Naive thymus-derived CD8-positive, alpha-beta T cell (primary cell): ENCODE measurements around the gene KCNK1. TPM values are rescaled to one million over a fixed set of nuclear protein-coding genes. Genes with fewer than 3 reads are reported as not detected.
A peak's percentile ranks its signal among the peaks of the same experiment; 100 is the strongest.

Experiments used
- ATAC-seq, 2 donors: fragments of 150-1000 bp; cut with Tn5 transposase in 1 of 2; sonication (Bioruptor Pico), chemical (Tn5 transposase) in 1 of 2; 1 replicate in 1 of 2; 2 replicates in 1 of 2; pipeline ENCODE4 v1.10.0; 2021; ENCODE audit warnings: mild to moderate bottlenecking in 2 of 2, moderate library complexity in 2 of 2
- POLR2A ChIA-PET: fragments of 350-600 bp; sonication (Branson Sonifier 250); formaldehyde crosslinking; loops from one replicate; lab custom pipeline; 2021; ENCODE audit warnings: antibody characterized with exemption; lab: Charles Lee
- DNase-seq, 10 donors: peaks; one replicate each; pipeline versions ENCODE4 v3.0.0 to v3.0.0-alpha.2; 2020 to 2022
- H3K27ac Mint-ChIP-seq, 10 donors: one replicate each; pipeline ENCODE4 v1.8.0; 2020 to 2022; ENCODE audit warnings: mild to moderate bottlenecking in 10 of 10, mixed read lengths in 10 of 10, moderate library complexity in 4 of 10, inconsistent platforms in 1 of 10
- H3K27me3 Mint-ChIP-seq, 5 donors: one replicate each; pipeline ENCODE4 v1.8.0; 2021 to 2022; ENCODE audit warnings: mixed read lengths in 5 of 5
- H3K36me3 Mint-ChIP-seq, 3 donors: one replicate each; pipeline ENCODE4 v1.8.0; 2020 to 2022; ENCODE audit warnings: mixed read lengths in 3 of 3, mild to moderate bottlenecking in 2 of 3, inconsistent platforms in 1 of 3
- H3K4me1 Mint-ChIP-seq, 4 donors: one replicate each; pipeline ENCODE4 v1.8.0; 2021 to 2022; ENCODE audit warnings: mixed read lengths in 4 of 4
- H3K4me3 Mint-ChIP-seq, 10 donors: one replicate each; pipeline ENCODE4 v1.8.0; 2020 to 2022; ENCODE audit warnings: mild to moderate bottlenecking in 10 of 10, mixed read lengths in 10 of 10, moderate library complexity in 6 of 10, inconsistent platforms in 1 of 10
- H3K9me3 Mint-ChIP-seq, 9 donors: one replicate each; pipeline ENCODE4 v1.8.0; 2020 to 2022; ENCODE audit warnings: mixed read lengths in 9 of 9, mild to moderate bottlenecking in 3 of 9, inconsistent platforms in 1 of 9, moderate library complexity in 1 of 9
- polyA plus RNA-seq, 3 donors: library from polyadenylated mRNA; unstranded; fragments of 300-500 nt; fragmentation: Illumina TruSeq; gene quantifications; one replicate each; pipeline ENCODE4 v1.2.3, GENCODE V29; 2021
- total RNA-seq, 8 experiments: library from RNA in 2 of 8; stranded (reverse) in 2 of 8; gene quantifications; one replicate each; pipeline ENCODE4 v1.2.3 and lab custom pipeline; 2021 to 2026

KCNK1 gene
- total and polyA plus RNA-seq, 5 experiments from 2014 or later, result not detected

- Mint-ChIP-seq H3K9me3 (no peaks in the 10 kb centered on the region), H3K27me3 (peaks cover 0 to 22% (median 2%) of the 10 kb centered on the region in 5 donors), H3K4me3 (no peak overlapping the region), H3K4me1 (no peaks in the 10 kb centered on the region), H3K27ac (no peak overlapping the region), H3K36me3 (no peaks in the 10 kb centered on the region)
- DNase-seq (no peak), ATAC-seq (no peak)
- POLR2A ChIA-PET, result no interaction called here
Measured at GRCh38 chr1:233627823-233628222, 13.9 kb downstream of the KCNK1 start.

DNA sequence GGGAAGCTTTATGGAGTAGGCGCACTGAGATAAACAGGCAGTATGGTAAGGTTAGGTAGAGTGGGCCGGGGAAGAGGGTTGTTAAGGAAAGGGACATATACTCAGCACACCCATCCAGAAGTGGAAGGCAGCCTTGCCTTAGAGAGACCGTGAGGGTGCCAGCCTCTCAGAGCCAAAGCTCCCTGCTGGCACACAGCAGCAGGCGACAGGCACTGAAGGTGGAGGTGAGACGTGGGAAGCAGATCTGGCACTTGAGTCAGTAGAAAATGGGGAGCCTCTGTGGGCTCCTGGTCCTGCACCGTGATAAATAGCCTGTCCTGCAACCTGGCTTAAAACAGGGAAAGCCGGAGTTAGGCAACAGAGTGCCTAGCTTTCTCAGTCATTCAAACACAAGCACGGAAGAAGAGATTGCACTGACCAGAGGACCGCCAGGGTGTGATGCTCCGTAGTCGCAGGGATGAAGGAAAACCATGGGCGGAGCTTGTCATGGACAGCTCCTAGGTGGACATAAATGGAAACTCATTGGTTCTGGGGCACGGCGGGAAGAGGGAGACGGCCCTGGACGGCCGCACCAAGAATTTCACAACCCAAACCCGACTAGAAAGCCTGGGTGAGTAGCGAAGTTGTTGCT is 15.5 kb downstream of the KCNK1 start:
- ATAC-seq (no peak), DNase-seq (no peak)
- POLR2A ChIA-PET, result no interaction called here
- peaks cover 1 to 21% (median 2%) of the 10 kb centered on the region in 5 donors for H3K27me3 Mint-ChIP-seq
- H3K9me3 Mint-ChIP-seq, result no peaks in the 10 kb centered on the region
- no peaks in the 10 kb centered on the region for H3K4me1 Mint-ChIP-seq
- H3K36me3 Mint-ChIP-seq, result no peaks in the 10 kb centered on the region
- H3K27ac Mint-ChIP-seq, result no peak overlapping the region
- no peak overlapping the region for H3K4me3 Mint-ChIP-seq

- peaks cover 0 to 12% (median 2%) of the 10 kb centered on the region in 9 donors for H3K9me3 Mint-ChIP-seq
- POLR2A ChIA-PET, result no interaction called here
Measured at GRCh38 chr1:233631810-233632405, 18.0 kb downstream of the KCNK1 start.

GRCh38 chr1:233632436-233632835 is 18.5 kb downstream of the KCNK1 start:
- Mint-ChIP-seq H3K4me3 (no peak overlapping the region), H3K27ac (no peak overlapping the region), H3K4me1 (no peaks in the 10 kb centered on the region), H3K9me3 (peaks cover 0 to 13% (median 2%) of the 10 kb centered on the region in 9 donors), H3K36me3 (peaks cover 0 to 7% (median 0%) of the 10 kb centered on the region in 3 donors), H3K27me3 (peaks cover 9 to 36% (median 12%) of the 10 kb centered on the region in 5 donors)
- ATAC-seq (no peak), DNase-seq (no peak)
- POLR2A ChIA-PET, result no interaction called here

More at GRCh38 chr1:233631810-233632405, 18.0 kb downstream of the KCNK1 start:
- H3K27ac Mint-ChIP-seq, result no peak overlapping the region
- ATAC-seq (no peak), DNase-seq (no peak)
- peaks cover 0 to 7% (median 0%) of the 10 kb centered on the region in 3 donors for H3K36me3 Mint-ChIP-seq
- no peaks in the 10 kb centered on the region for H3K4me1 Mint-ChIP-seq
- H3K27me3 Mint-ChIP-seq, result peaks cover 7 to 34% (median 9%) of the 10 kb centered on the region in 5 donors
- no peak overlapping the region for H3K4me3 Mint-ChIP-seq

GRCh38 chr1:233635765-233636502 is 22.0 kb downstream of the KCNK1 start:
- peaks cover 0 to 7% (median 0%) of the 10 kb centered on the region in 3 donors for H3K36me3 Mint-ChIP-seq
- DNase-seq (no peak), ATAC-seq (no peak)
- H3K4me1 Mint-ChIP-seq, result no peaks in the 10 kb centered on the region
- no peak overlapping the region for H3K4me3 Mint-ChIP-seq
- H3K9me3 Mint-ChIP-seq, result peaks cover 0 to 13% (median 2%) of the 10 kb centered on the region in 9 donors
- H3K27me3 Mint-ChIP-seq, result peaks cover 9 to 25% (median 12%) of the 10 kb centered on the region in 5 donors
- H3K27ac Mint-ChIP-seq, result no peak overlapping the region
- POLR2A ChIA-PET, result no interaction called here

DNA sequence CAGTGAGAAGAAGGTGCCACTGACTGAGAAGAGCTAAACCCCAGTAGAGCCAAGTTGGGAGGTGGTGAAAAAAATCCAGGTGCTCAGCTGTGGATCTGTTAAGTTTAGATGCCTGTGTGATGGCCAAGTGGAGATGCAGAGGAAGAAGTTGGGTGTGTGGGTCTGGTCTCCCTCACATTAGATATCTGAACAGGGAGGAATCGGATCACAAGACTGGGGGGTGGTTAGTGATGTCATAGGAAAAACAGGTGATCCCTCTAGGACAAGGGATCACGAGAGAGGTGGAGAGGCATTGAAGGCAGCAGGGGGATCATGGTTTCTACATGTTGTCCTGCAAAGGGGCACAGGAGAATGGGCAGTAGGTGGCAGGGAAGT is 22.6 kb downstream of the KCNK1 start:
- Mint-ChIP-seq H3K4me1 (no peaks in the 10 kb centered on the region), H3K9me3 (peaks cover 0 to 13% (median 2%) of the 10 kb centered on the region in 9 donors), H3K27ac (no peak overlapping the region), H3K27me3 (peaks cover 9 to 28% (median 12%) of the 10 kb centered on the region in 5 donors), H3K4me3 (no peak overlapping the region), H3K36me3 (peaks cover 0 to 8% (median 0%) of the 10 kb centered on the region in 3 donors)
- DNase-seq (no peak), ATAC-seq (no peak)
- POLR2A ChIA-PET, result no interaction called here

DNA sequence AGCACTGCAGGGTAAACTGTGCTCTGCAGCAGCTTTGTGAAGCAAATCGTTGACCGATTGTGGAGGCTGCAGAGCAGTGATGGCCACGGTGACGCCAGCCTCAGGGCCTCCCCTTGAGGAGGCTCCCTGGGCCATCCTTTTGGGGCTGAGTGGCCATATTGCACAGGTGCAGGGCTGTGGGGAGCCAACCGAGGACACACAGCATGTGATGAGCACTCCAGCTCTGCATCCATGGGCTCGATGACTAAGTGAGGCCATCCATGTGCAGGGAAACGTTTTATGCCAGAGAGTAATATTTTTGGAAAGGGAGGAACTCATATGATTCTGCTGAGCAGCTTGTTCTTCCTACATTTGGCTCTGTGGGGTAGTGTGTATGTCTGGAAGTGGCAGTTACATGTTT is 24.6 kb downstream of the KCNK1 start:
- POLR2A ChIA-PET, result no interaction called here
- Mint-ChIP-seq H3K9me3 (peaks cover 0 to 13% (median 2%) of the 10 kb centered on the region in 9 donors), H3K27me3 (peaks cover 9 to 32% (median 14%) of the 10 kb centered on the region in 5 donors), H3K4me1 (no peaks in the 10 kb centered on the region), H3K4me3 (no peak overlapping the region), H3K27ac (peak overlapping the region in 1 of 10 donors; percentile 18), H3K36me3 (peaks cover 0 to 11% (median 0%) of the 10 kb centered on the region in 3 donors)
- ATAC-seq, result no peak
- no peak for DNase-seq

- Mint-ChIP-seq H3K4me3 (no peak overlapping the region), H3K4me1 (no peaks in the 10 kb centered on the region), H3K27me3 (peaks cover 7 to 32% (median 14%) of the 10 kb centered on the region in 5 donors), H3K27ac (no peak overlapping the region), H3K9me3 (peaks cover 0 to 13% (median 2%) of the 10 kb centered on the region in 9 donors), H3K36me3 (peaks cover 0 to 11% (median 0%) of the 10 kb centered on the region in 3 donors)
- DNase-seq (no peak), ATAC-seq (no peak)
- POLR2A ChIA-PET, result no interaction called here
Measured at GRCh38 chr1:233639611-233640010, 25.7 kb downstream of the KCNK1 start.

- Mint-ChIP-seq H3K27me3 (peaks cover 7 to 32% (median 14%) of the 10 kb centered on the region in 5 donors), H3K36me3 (peaks cover 0 to 11% (median 0%) of the 10 kb centered on the region in 3 donors), H3K4me1 (no peaks in the 10 kb centered on the region), H3K9me3 (peaks cover 0 to 13% (median 2%) of the 10 kb centered on the region in 9 donors), H3K27ac (no peak overlapping the region), H3K4me3 (no peak overlapping the region)
- ATAC-seq (no peak), DNase-seq (no peak)
- POLR2A ChIA-PET, result no interaction called here
Measured at GRCh38 chr1:233640179-233640578, 26.3 kb downstream of the KCNK1 start.

GRCh38 chr1:233641029-233641428 is 27.1 kb downstream of the KCNK1 start:
- Mint-ChIP-seq H3K9me3 (peaks cover 0 to 10% (median 3%) of the 10 kb centered on the region in 9 donors), H3K27me3 (peaks cover 10 to 31% (median 13%) of the 10 kb centered on the region in 5 donors), H3K4me1 (no peaks in the 10 kb centered on the region), H3K4me3 (no peak overlapping the region), H3K27ac (no peak overlapping the region), H3K36me3 (peaks cover 0 to 10% (median 0%) of the 10 kb centered on the region in 3 donors)
- ATAC-seq (no peak), DNase-seq (no peak)
- POLR2A ChIA-PET, result no interaction called here

DNA sequence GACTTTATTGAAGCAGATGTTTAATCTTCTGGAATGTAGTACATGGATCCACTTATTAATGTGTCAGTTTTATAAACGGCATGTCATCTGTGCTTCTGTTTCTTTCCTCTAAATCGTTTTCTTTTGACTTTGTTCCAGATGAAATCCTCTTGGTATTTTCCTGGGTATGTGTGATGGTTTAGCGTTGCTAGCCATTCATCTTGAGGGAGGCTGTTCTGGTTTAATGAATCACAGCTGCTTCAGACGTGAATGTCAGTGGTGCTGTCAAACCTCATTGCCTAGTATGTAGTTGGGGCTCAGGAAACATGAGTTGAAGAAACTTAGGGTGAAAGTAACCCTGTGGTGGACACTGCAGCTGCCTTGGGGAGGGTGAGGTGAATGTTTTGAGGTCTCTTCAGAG is 33.2 kb downstream of the KCNK1 start:
- POLR2A ChIA-PET, result no interaction called here

GRCh38 chr1:233647636-233648035 is 33.7 kb downstream of the KCNK1 start:
- Mint-ChIP-seq H3K27ac (no peak overlapping the region), H3K36me3 (no peaks in the 10 kb centered on the region), H3K9me3 (peaks cover 0 to 9% (median 0%) of the 10 kb centered on the region in 9 donors), H3K27me3 (peaks cover 2 to 16% (median 10%) of the 10 kb centered on the region in 5 donors), H3K4me1 (no peaks in the 10 kb centered on the region), H3K4me3 (no peak overlapping the region)
- no peak for DNase-seq
- POLR2A ChIA-PET, result no interaction called here
- no peak for ATAC-seq

More for the DNA sequence above, 33.2 kb downstream of the KCNK1 start:
- ATAC-seq (no peak), DNase-seq (no peak)
- H3K27ac Mint-ChIP-seq, result no peak overlapping the region
- no peaks in the 10 kb centered on the region for H3K4me1 Mint-ChIP-seq
- peaks cover 0 to 9% (median 0%) of the 10 kb centered on the region in 9 donors for H3K9me3 Mint-ChIP-seq
- peaks cover 2 to 16% (median 10%) of the 10 kb centered on the region in 5 donors for H3K27me3 Mint-ChIP-seq
- no peak overlapping the region for H3K4me3 Mint-ChIP-seq
- no peaks in the 10 kb centered on the region for H3K36me3 Mint-ChIP-seq

DNA sequence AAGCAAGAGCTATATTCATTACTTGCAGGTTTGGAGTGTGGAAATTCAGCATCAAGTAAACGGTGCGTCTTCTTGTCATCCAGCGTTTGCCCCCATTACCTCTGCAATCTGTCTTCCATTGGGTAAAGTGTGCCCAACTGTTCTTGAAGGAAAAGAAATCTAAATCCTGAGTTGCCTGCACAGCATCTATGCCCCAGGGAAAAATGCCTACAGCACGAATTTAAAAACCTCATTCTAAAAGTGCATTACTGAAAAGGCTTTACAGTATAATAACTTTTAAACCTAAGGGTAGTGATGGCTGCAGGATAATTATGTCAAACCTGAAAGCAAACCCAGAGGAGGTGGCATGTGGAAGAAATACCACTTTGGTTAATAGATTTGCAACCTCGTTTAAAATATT is 37.2 kb downstream of the KCNK1 start:
- DNase-seq (no peak), ATAC-seq (no peak)
- no peak overlapping the region for H3K4me3 Mint-ChIP-seq
- no peaks in the 10 kb centered on the region for H3K4me1 Mint-ChIP-seq
- peaks cover 0 to 6% (median 0%) of the 10 kb centered on the region in 9 donors for H3K9me3 Mint-ChIP-seq
- peaks cover 0 to 31% (median 7%) of the 10 kb centered on the region in 5 donors for H3K27me3 Mint-ChIP-seq
- POLR2A ChIA-PET, result no interaction called here
- H3K27ac Mint-ChIP-seq, result no peak overlapping the region
- H3K36me3 Mint-ChIP-seq, result no peaks in the 10 kb centered on the region
